Osteoblast (primary cell): ENCODE data around the gene SLC13A5. TPM values are rescaled to one million over a fixed set of nuclear protein-coding genes. Genes with fewer than 3 reads are reported as not detected.

Experiments used
- DNase-seq: peaks from one replicate; pipeline ENCODE4 v3.0.0; 2011; ENCODE audit warnings: low spot score, mixed read lengths; ENCODE audit not compliant: insufficient read length; ENCODE audit errors: missing footprints
- H2AFZ ChIP-seq: 2 replicates; pipeline ENCODE4 v1.6.0; 2011; ENCODE audit warnings: mild to moderate bottlenecking, low read length
- H3K27ac ChIP-seq: 2 replicates; pipeline ENCODE4 v1.5.1; 2011; ENCODE audit warnings: mild to moderate bottlenecking, low read depth, low read length, moderate library complexity
- H3K27me3 ChIP-seq: 2 replicates; pipeline ENCODE4 v1.6.0; 2012; ENCODE audit warnings: mild to moderate bottlenecking, control low read depth, inconsistent platforms, low read length, moderate library complexity; ENCODE audit not compliant: insufficient read depth
- H3K36me3 ChIP-seq: 2 replicates; pipeline ENCODE4 v1.5.1; 2011; ENCODE audit warnings: mild to moderate bottlenecking, low read length, control low read depth, moderate library complexity; ENCODE audit not compliant: insufficient read depth
- H3K4me1 ChIP-seq: 2 replicates; pipeline ENCODE4 v1.5.1; 2011; ENCODE audit warnings: mild to moderate bottlenecking, low read length, control low read depth, moderate library complexity; ENCODE audit not compliant: insufficient read depth
- H3K4me2 ChIP-seq: 2 replicates; pipeline ENCODE4 v1.6.0; 2011; ENCODE audit warnings: mild to moderate bottlenecking, low read length; ENCODE audit not compliant: insufficient read depth
- H3K4me3 ChIP-seq: fragments of 200-600 bp; sonication (generic); 3 replicates; pipeline ENCODE4 v1.5.1; 2012; ENCODE audit warnings: mild to moderate bottlenecking, low read length, inconsistent platforms; ENCODE audit not compliant: insufficient read depth
- H3K79me2 ChIP-seq: 2 replicates; pipeline ENCODE4 v1.6.0; 2012; ENCODE audit warnings: mild to moderate bottlenecking, low read length, control low read depth, inconsistent platforms; ENCODE audit not compliant: insufficient read depth
- H3K9me3 ChIP-seq: 2 replicates; pipeline ENCODE4 v1.5.1; 2011; ENCODE audit warnings: low read depth, low read length, control low read depth
- H4K20me1 ChIP-seq: 2 replicates; pipeline ENCODE4 v1.6.0; 2012; ENCODE audit warnings: mild to moderate bottlenecking, low read length, control low read depth; ENCODE audit not compliant: insufficient read depth
- CTCF ChIP-seq: IDR thresholded peaks from 2 replicates; pipeline ENCODE4 v1.5.1; 2011; ENCODE audit warnings: mild to moderate bottlenecking, low read depth, low read length, moderate library complexity; ENCODE audit errors: extremely low read depth
- total RNA-seq: library from RNA; depleted of rRNA; stranded (reverse); fragments of >200 nt; gene quantifications from 2 replicates; pipeline ENCODE4 v1.2.3, GENCODE V29; 2012

The SLC13A5 gene
- total RNA-seq, 1 donor = not detected

- H3K27ac ChIP-seq = peak overlapping the region; percentile 11
- H3K36me3 ChIP-seq = peaks cover 23% of the 10 kb centered on the region
- no peak overlapping the region for H2AFZ ChIP-seq
- H3K27me3 ChIP-seq = no peaks in the 10 kb centered on the region
- peaks cover 57% of the 10 kb centered on the region for H3K79me2 ChIP-seq
- H3K4me2 ChIP-seq = peak overlapping the region; percentile 98
- TF ChIP-seq CTCF = no peak
- no peak for DNase-seq
- no peaks in the 10 kb centered on the region for H3K9me3 ChIP-seq
- H4K20me1 ChIP-seq = peaks cover 35% of the 10 kb centered on the region
- H3K4me1 ChIP-seq = peaks cover 32% of the 10 kb centered on the region
- peak overlapping the region; percentile 84 for H3K4me3 ChIP-seq
Observed at GRCh38 chr17:6638046-6638908, 74.9 kb downstream of the SLC13A5 start.

- H3K27ac ChIP-seq = peak overlapping the region; percentile 11
- no peak overlapping the region for H3K4me2 ChIP-seq
- H3K36me3 ChIP-seq = peaks cover 24% of the 10 kb centered on the region
- no peak for TF ChIP-seq CTCF
- peaks cover 24% of the 10 kb centered on the region for H3K4me1 ChIP-seq
- DNase-seq = no peak
- no peaks in the 10 kb centered on the region for H3K9me3 ChIP-seq
- H2AFZ ChIP-seq = no peak overlapping the region
- H3K79me2 ChIP-seq = peaks cover 60% of the 10 kb centered on the region
- H3K27me3 ChIP-seq = no peaks in the 10 kb centered on the region
- H3K4me3 ChIP-seq = no peak overlapping the region
- H4K20me1 ChIP-seq = peaks cover 27% of the 10 kb centered on the region
Observed at GRCh38 chr17:6637458-6637840, 75.7 kb downstream of the SLC13A5 start.

- peaks cover 21% of the 10 kb centered on the region for H4K20me1 ChIP-seq
- peaks cover 17% of the 10 kb centered on the region for H3K4me1 ChIP-seq
- no peak overlapping the region for H3K4me2 ChIP-seq
- no peak overlapping the region for H3K27ac ChIP-seq
- H2AFZ ChIP-seq = no peak overlapping the region
- DNase-seq = no peak
- peaks cover 28% of the 10 kb centered on the region for H3K36me3 ChIP-seq
- no peaks in the 10 kb centered on the region for H3K9me3 ChIP-seq
- no peak overlapping the region for H3K4me3 ChIP-seq
- H3K27me3 ChIP-seq = no peaks in the 10 kb centered on the region
- no peak for TF ChIP-seq CTCF
- H3K79me2 ChIP-seq = peaks cover 58% of the 10 kb centered on the region
Observed at GRCh38 chr17:6636616-6637457, 76.3 kb downstream of the SLC13A5 start.

GRCh38 chr17:6636105-6636504 lies 77.1 kb downstream of the SLC13A5 start:
- no peak overlapping the region for H3K4me2 ChIP-seq
- H3K9me3 ChIP-seq = no peaks in the 10 kb centered on the region
- H4K20me1 ChIP-seq = peaks cover 14% of the 10 kb centered on the region
- peaks cover 33% of the 10 kb centered on the region for H3K36me3 ChIP-seq
- no peak overlapping the region for H2AFZ ChIP-seq
- H3K4me3 ChIP-seq = no peak overlapping the region
- peaks cover 55% of the 10 kb centered on the region for H3K79me2 ChIP-seq
- no peak overlapping the region for H3K27ac ChIP-seq
- H3K4me1 ChIP-seq = peaks cover 12% of the 10 kb centered on the region
- H3K27me3 ChIP-seq = no peaks in the 10 kb centered on the region
- DNase-seq = no peak
- no peak for TF ChIP-seq CTCF
